Measurements from ENCODE around the gene ZNF593. TPM values are rescaled to one million over a fixed set of nuclear protein-coding genes. Genes with fewer than 3 reads are reported as not detected.

ZNF593 gene
- total and polyA plus RNA-seq, 9 of the 15 experiments (the other 6 are each of a cell fraction or from before 2014, with no cell fraction given), result 9.8 to 334 (median 48.2) TPM

DNA sequence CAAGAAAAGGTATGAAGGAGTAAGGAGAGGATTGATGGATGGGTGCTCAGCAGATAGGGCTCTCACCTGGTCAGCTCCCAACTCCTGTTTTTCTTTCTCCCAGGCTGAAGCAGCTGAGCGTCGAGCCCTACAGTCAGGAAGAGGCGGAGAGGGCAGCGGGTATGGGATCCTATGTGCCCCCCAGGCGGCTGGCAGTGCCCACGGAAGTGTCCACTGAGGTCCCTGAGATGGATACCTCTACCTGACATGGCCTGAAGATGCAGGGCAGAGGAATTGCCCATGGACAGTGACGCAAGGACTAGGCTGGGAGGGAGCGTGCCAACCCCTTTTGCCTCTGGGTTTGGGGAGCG, 739 bp downstream of the ZNF593 start:
- POLR2A ChIA-PET, result interaction anchor here (0.6 to 1.6 kb wide), 10 partner anchors 8 to 230 kb away, joined by 3 to 12 read pairs (median 5); partner anchors contain the start of genes CEP85 and FAM110D
- Histone ChIP-seq H3K27me3 (ENCODE audit: control insufficient read depth in 2 of 2, insufficient read depth in 2 of 2, low read length in 2 of 2) (no peaks in the 10 kb centered on the region), H2AFZ (ENCODE audit: low read depth, low read length) (peak overlapping the region; percentile 90), H3K4me3 (peak overlapping the region; percentile 89), H3K4me1 (replicated peaks in 1 of 2; ENCODE audit: control insufficient read depth in 2 of 2, insufficient read depth in 2 of 2, low read length in 2 of 2) (peaks cover 21 to 34% of the 10 kb centered on the region in 2 experiments), H3K4me2 (ENCODE audit: insufficient read depth, low read length) (peak overlapping the region; percentile 96), H3K9me1 (ENCODE audit: control insufficient read depth, insufficient read depth, low read length) (peaks cover 4% of the 10 kb centered on the region), H3K79me2 (ENCODE audit: control insufficient read depth, insufficient read depth, low read length) (peaks cover 21% of the 10 kb centered on the region), H4K20me1 (replicated peaks; ENCODE audit: control insufficient read depth, insufficient read depth, low read length) (no peaks in the 10 kb centered on the region), H3K9me3 (replicated peaks; ENCODE audit: control insufficient read depth, insufficient read depth, low read depth, low read length) (no peaks in the 10 kb centered on the region), H3K36me3 (ENCODE audit: control insufficient read depth, insufficient read depth, low read length) (peaks cover 17% of the 10 kb centered on the region; the same call in 1 of the 3 replicates), H3K9ac (ENCODE audit: insufficient read depth in 1 of 2, low read depth in 2 of 2, low read length in 2 of 2) (peak overlapping the region; percentile 88 to 98), H3K27ac (ENCODE audit: extremely low read depth, low read depth, low read length) (peak overlapping the region; percentile 85)
- 21% methylated on average over 9 of the region's 9 CpGs for WGBS (ENCODE audit: insufficient coverage, low coverage, missing lambda C conversion rate)
- BruUV-seq (replicated peaks), result TSS peak; percentile 89
- peak; percentile 3; the same call in 2 of the 3 replicates for ATAC-seq
- intact Hi-C loops (cut with micrococcal nuclease), result loop anchor here (10.0 kb wide), 1 partner anchor 214 kb away; no protein-coding TSS in a partner anchor
- DNase-seq (ENCODE audit: extremely low read depth in 1 of 4, low spot score in 3 of 4), result no peak
- CTCF ChIA-PET (ENCODE audit: low intra/inter-chr PET ratio), result interaction anchor here (0.8 to 1.9 kb wide), 2 partner anchors 30 to 151 kb away, joined by 6 to 8 read pairs; no protein-coding TSS in a partner anchor
- TF ChIP-seq RFX5 (IDR thresholded peaks at IDR 0.05; ENCODE audit: low read depth, low read length), result no peak
- no peak for TF ChIP-seq ARID1B (IDR thresholded peaks at IDR 0.05)
- TF ChIP-seq, protein P1, sequence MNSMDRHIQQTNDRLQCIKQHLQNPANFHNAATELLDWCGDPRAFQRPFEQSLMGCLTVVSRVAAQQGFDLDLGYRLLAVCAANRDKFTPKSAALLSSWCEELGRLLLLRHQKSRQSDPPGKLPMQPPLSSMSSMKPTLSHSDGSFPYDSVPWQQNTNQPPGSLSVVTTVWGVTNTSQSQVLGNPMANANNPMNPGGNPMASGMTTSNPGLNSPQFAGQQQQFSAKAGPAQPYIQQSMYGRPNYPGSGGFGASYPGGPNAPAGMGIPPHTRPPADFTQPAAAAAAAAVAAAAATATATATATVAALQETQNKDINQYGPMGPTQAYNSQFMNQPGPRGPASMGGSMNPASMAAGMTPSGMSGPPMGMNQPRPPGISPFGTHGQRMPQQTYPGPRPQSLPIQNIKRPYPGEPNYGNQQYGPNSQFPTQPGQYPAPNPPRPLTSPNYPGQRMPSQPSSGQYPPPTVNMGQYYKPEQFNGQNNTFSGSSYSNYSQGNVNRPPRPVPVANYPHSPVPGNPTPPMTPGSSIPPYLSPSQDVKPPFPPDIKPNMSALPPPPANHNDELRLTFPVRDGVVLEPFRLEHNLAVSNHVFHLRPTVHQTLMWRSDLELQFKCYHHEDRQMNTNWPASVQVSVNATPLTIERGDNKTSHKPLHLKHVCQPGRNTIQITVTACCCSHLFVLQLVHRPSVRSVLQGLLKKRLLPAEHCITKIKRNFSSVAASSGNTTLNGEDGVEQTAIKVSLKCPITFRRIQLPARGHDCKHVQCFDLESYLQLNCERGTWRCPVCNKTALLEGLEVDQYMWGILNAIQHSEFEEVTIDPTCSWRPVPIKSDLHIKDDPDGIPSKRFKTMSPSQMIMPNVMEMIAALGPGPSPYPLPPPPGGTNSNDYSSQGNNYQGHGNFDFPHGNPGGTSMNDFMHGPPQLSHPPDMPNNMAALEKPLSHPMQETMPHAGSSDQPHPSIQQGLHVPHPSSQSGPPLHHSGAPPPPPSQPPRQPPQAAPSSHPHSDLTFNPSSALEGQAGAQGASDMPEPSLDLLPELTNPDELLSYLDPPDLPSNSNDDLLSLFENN (IDR thresholded peaks at IDR 0.05; ENCODE audit: low read depth in 2 of 2, low read length in 2 of 2), result 0 out of 4 replicates have a peak, but pooled peaks of 1 of the 2 experiments have one; percentile 59
- TF ChIP-seq, protein P2, sequence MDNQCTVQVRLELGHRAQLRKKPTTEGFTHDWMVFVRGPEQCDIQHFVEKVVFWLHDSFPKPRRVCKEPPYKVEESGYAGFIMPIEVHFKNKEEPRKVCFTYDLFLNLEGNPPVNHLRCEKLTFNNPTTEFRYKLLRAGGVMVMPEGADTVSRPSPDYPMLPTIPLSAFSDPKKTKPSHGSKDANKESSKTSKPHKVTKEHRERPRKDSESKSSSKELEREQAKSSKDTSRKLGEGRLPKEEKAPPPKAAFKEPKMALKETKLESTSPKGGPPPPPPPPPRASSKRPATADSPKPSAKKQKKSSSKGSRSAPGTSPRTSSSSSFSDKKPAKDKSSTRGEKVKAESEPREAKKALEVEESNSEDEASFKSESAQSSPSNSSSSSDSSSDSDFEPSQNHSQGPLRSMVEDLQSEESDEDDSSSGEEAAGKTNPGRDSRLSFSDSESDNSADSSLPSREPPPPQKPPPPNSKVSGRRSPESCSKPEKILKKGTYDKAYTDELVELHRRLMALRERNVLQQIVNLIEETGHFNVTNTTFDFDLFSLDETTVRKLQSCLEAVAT (IDR thresholded peaks at IDR 0.05), result peak in 1 of 2 experiments; percentile 96; a peak in 2 of 4 replicates
- TF ChIP-seq ZBTB17 (CRISPR knock-in tag; IDR thresholded peaks at IDR 0.05), result peak; percentile 92
- TF ChIP-seq, protein P3, sequence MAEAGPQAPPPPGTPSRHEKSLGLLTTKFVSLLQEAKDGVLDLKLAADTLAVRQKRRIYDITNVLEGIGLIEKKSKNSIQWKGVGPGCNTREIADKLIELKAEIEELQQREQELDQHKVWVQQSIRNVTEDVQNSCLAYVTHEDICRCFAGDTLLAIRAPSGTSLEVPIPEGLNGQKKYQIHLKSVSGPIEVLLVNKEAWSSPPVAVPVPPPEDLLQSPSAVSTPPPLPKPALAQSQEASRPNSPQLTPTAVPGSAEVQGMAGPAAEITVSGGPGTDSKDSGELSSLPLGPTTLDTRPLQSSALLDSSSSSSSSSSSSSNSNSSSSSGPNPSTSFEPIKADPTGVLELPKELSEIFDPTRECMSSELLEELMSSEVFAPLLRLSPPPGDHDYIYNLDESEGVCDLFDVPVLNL (CRISPR knock-in tag; IDR thresholded peaks at IDR 0.05; ENCODE audit: low read depth), result 0 out of 2 replicates have a peak, but pooled peaks have one; percentile 13
- TF ChIP-seq MIER1 (IDR thresholded peaks at IDR 0.05; ENCODE audit: low read depth), result 0 out of 2 replicates have a peak, but pooled peaks have one; percentile 14
- in situ Hi-C loops (cut with MboI), result no loop called here
- FAIRE-seq, result peak; percentile 29
